K562 (cell line): ENCODE results near the gene BCAS1. TPM values are rescaled to one million over a fixed set of nuclear protein-coding genes. Genes with fewer than 3 reads are reported as not detected.

Experiments
- ATAC-seq: fragments of 200-7000 bp; cut with Tn5 transposase; 3 replicates; pipeline ENCODE4 v1.9.1; 2020; ENCODE audit warnings: moderate library complexity
- BruUV-seq: library from RNA; stranded (reverse); fragments of 400-500 nt; replicated peaks from 2 replicates; lab custom pipeline; 2021; lab: Mats Ljungman, UMichigan
- CTCF ChIA-PET: fragments of 300-600 bp; formaldehyde crosslinking; extraction: SDS; loops from one replicate; lab custom pipeline; 2021; ENCODE audit warnings: low intra/inter-chr PET ratio; lab: Yijun Ruan, JAX
- POLR2A ChIA-PET: fragments of 300-600, 350-650 bp; sonication (Branson Sonifier 250); formaldehyde crosslinking; extraction: SDS; loops from one replicate; lab custom pipeline; 2021; ENCODE audit warnings: antibody characterized with exemption, inconsistent platforms; lab: Yijun Ruan, JAX
- DNase-seq, 4 experiments: peaks; one replicate each; pipeline versions ENCODE4 v3.0.0 to v3.0.0-alpha.2; 2011 to 2018; ENCODE audit warnings: low spot score in 3 of 4, mixed read lengths in 3 of 4; ENCODE audit errors: extremely low read depth in 1 of 4
- FAIRE-seq: peaks from 2 replicates; lab custom pipeline; 2011; peaks lifted over from hg19 to GRCh38; lab: Jason Lieb, UNC
- H2AFZ ChIP-seq: 2 replicates; pipeline ENCODE4 v1.6.0; 2011; ENCODE audit warnings: low read depth, low read length, control low read depth, inconsistent platforms
- H3K27ac ChIP-seq: fragments of 200-600 bp; 3 replicates; pipeline ENCODE4 v1.8.0; 2011; ENCODE audit warnings: low read depth, mild to moderate bottlenecking, control low read depth, inconsistent platforms, low read length, moderate library complexity, mixed read lengths; ENCODE audit errors: extremely low read depth
- H3K27me3 ChIP-seq, 2 experiments: fragments of 300-600 bp in 1 of 2; 2 replicates in 1 of 2; 3 replicates in 1 of 2; pipeline versions ENCODE4 v1.6.0 to v1.8.0; 2011; ENCODE audit warnings: inconsistent platforms in 2 of 2, low read length in 2 of 2, mild to moderate bottlenecking in 1 of 2, mixed read lengths in 1 of 2, moderate library complexity in 1 of 2; ENCODE audit not compliant: control insufficient read depth in 2 of 2, insufficient read depth in 2 of 2
- H3K36me3 ChIP-seq: fragments of 300-600 bp; 3 replicates; pipeline ENCODE4 v1.8.0; 2011; ENCODE audit warnings: mild to moderate bottlenecking, low read length, inconsistent platforms; ENCODE audit not compliant: control insufficient read depth, insufficient read depth
- H3K4me1 ChIP-seq, 2 experiments: fragments of 200-600 bp in 1 of 2; replicated peaks in 1 of 2; 2 replicates in 1 of 2; 3 replicates in 1 of 2; pipeline versions ENCODE4 v1.5.1 to v1.8.0; 2011; ENCODE audit warnings: inconsistent platforms in 2 of 2, low read length in 2 of 2, mild to moderate bottlenecking in 1 of 2, mixed read lengths in 1 of 2, moderate library complexity in 1 of 2; ENCODE audit not compliant: control insufficient read depth in 2 of 2, insufficient read depth in 2 of 2
- H3K4me2 ChIP-seq: 2 replicates; pipeline ENCODE4 v1.6.1; 2011; ENCODE audit warnings: low read length, control low read depth, inconsistent platforms, mixed read lengths; ENCODE audit not compliant: insufficient read depth
- H3K4me3 ChIP-seq: fragments of 200-600 bp; sonication (generic), shearing (Covaris generic); 2 replicates; pipeline ENCODE4 v1.5.1; 2016; ENCODE audit warnings: control low read depth, inconsistent platforms
- H3K79me2 ChIP-seq: fragments of 200-600 bp; 3 replicates; pipeline ENCODE4 v1.8.0; 2011; ENCODE audit warnings: low read length, inconsistent platforms; ENCODE audit not compliant: control insufficient read depth, insufficient read depth
- H3K9ac ChIP-seq, 2 experiments: 2 replicates each; pipeline versions ENCODE4 v1.6.0 to v1.6.1; 2011; ENCODE audit warnings: low read depth in 2 of 2, low read length in 2 of 2, control low read depth in 1 of 2, inconsistent platforms in 1 of 2, mild to moderate bottlenecking in 1 of 2, mixed read lengths in 1 of 2; ENCODE audit not compliant: insufficient read depth in 1 of 2
- H3K9me1 ChIP-seq: one replicate; pipeline ENCODE4 v1.6.0; 2011; ENCODE audit warnings: inconsistent platforms, mild to moderate bottlenecking, low read length, moderate library complexity; ENCODE audit not compliant: control insufficient read depth, insufficient read depth
- H3K9me3 ChIP-seq: replicated peaks from 2 replicates; pipeline ENCODE4 v1.5.1; 2011; ENCODE audit warnings: low read depth, low read length, inconsistent platforms; ENCODE audit not compliant: control insufficient read depth, insufficient read depth
- H4K20me1 ChIP-seq: replicated peaks from 2 replicates; pipeline ENCODE4 v1.6.1; 2011; ENCODE audit warnings: low read length, inconsistent platforms, mixed read lengths; ENCODE audit not compliant: control insufficient read depth, insufficient read depth
- BCLAF1 ChIP-seq, 2 experiments: fragments of 450-650 bp in 1 of 2; IDR thresholded peaks; 2 replicates each; pipeline ENCODE4 v1.6.1; 2011 to 2017; ENCODE audit warnings: low read depth in 2 of 2, antibody characterized with exemption in 1 of 2, borderline replicate concordance in 1 of 2, low read length in 1 of 2, mild to moderate bottlenecking in 1 of 2, mixed read lengths in 1 of 2; ENCODE audit not compliant: control insufficient read depth in 1 of 2
- RB1 ChIP-seq: fragments of 450-650 bp; IDR thresholded peaks from 2 replicates; pipeline ENCODE4 v1.6.1; 2017; ENCODE audit warnings: low read depth, mild to moderate bottlenecking
- ZBTB11 ChIP-seq, 3 experiments: fragments of 200-800 bp in 1 of 3; fragments of 250-450 bp in 1 of 3; fragments of 450-650 bp in 1 of 3; sonication (Bioruptor Pico) in 1 of 3; sonication (Bioruptor generic) in 1 of 3; formaldehyde crosslinking in 1 of 3; IDR thresholded peaks; 2 replicates each; pipeline versions ENCODE4 v1.6.1 to v1.8.0; 2016 to 2022; ENCODE audit warnings: mild to moderate bottlenecking in 2 of 3, missing genetic modification characterization in 2 of 3, missing compliant biosample characterization in 1 of 3, moderate library complexity in 1 of 3
- ZNF316 ChIP-seq: fragments of 450-650 bp; IDR thresholded peaks from 2 replicates; pipeline ENCODE4 v1.6.1; 2016
- WGBS: fragments of 100-300 bp; shearing (Covaris generic); methylation state at CpG from one replicate; pipeline ENCODE4 v1.1.6; 2016; ENCODE audit warnings: low coverage, mixed read lengths; ENCODE audit not compliant: insufficient coverage; ENCODE audit errors: missing lambda C conversion rate; 5-methylcytosine and 5-hydroxymethylcytosine counted together
- in situ Hi-C: fragments of 300-500 bp; cut with MboI; formaldehyde crosslinking; loops from 4 replicates; pipeline ENCODE4 v1.15.0; 2018; ENCODE audit warnings: inconsistent platforms, mixed read lengths
- intact Hi-C: fragments of 100-400 bp; cut with micrococcal nuclease; formaldehyde crosslinking; loops from 2 replicates; pipeline ENCODE4 v1.14.2; 2022
- polyA plus RNA-seq, 8 experiments: library from polyadenylated mRNA; depleted of rRNA in 4 of 8; stranded (reverse) in 5 of 8; unstranded in 3 of 8; fragments of >200 nt; fragmentation: Nextera tagmentation in 2 of 8; fragmentation: Illumina TruSeq in 1 of 8; extraction: Ambion mirVana in 2 of 8; extraction: Trizol in 1 of 8; gene quantifications; 2 replicates each; pipeline versions ENCODE4 v1.2.1 to v1.2.3, GENCODE V29; 2011 to 2014; ENCODE audit warnings: inconsistent platforms in 1 of 8, missing spikeins in 1 of 8
- total RNA-seq, 7 experiments: library from RNA; depleted of rRNA in 6 of 7; stranded (reverse); fragments of >200 nt in 6 of 7; fragmentation: Illumina TruSeq in 2 of 7; extraction: Trizol in 2 of 7; gene quantifications; 2 replicates each; pipeline versions ENCODE4 v1.2.1 to v1.2.3, GENCODE V29; 2011 to 2021; ENCODE audit warnings: low replicate concordance in 1 of 7

The BCAS1 gene
- total and polyA plus RNA-seq, 9 of the 15 experiments (the other 6 are each of a cell fraction or from before 2014, with no cell fraction given), result 0.18 to 2.3 (median 0.93) TPM

GRCh38 chr20:53923566-53924369 is 146.6 kb downstream of the BCAS1 start:
- FAIRE-seq, result no peak
- Histone ChIP-seq H3K27ac (no peak overlapping the region), H3K4me2 (no peak overlapping the region), H3K36me3 (no peaks in the 10 kb centered on the region), H3K9me3 (no peaks in the 10 kb centered on the region), H3K79me2 (no peaks in the 10 kb centered on the region), H3K27me3 (no peaks in the 10 kb centered on the region), H3K4me3 (no peak overlapping the region), H4K20me1 (no peaks in the 10 kb centered on the region), H3K9ac (no peak overlapping the region), H3K9me1 (no peaks in the 10 kb centered on the region), H2AFZ (peak overlapping the region; percentile 25; the same call in 1 of the 2 replicates), H3K4me1 (no peaks in the 10 kb centered on the region; a peak in 3 of 5 replicates)
- POLR2A ChIA-PET, result interaction anchor here (0.6 to 0.8 kb wide), 2 partner anchors 281 to 329 kb away, joined by 3 read pairs; no protein-coding TSS in a partner anchor
- no TSS peak for BruUV-seq
- DNase-seq, result no peak
- ATAC-seq, result no peak; the same call in 2 of the 3 replicates
- in situ Hi-C loops (no loop called here), intact Hi-C loops (no loop called here)
- CTCF ChIA-PET, result no interaction called here
- 0 out of 4 replicates have a peak, but pooled peaks of 1 of the 2 experiments have one; percentile 49 for TF ChIP-seq BCLAF1 (IDR thresholded peaks at IDR 0.05; ENCODE audit: borderline replicate concordance in 1 of 2, control insufficient read depth in 1 of 2, low read depth in 2 of 2, low read length in 1 of 2)
- TF ChIP-seq RB1, result no peak
- peak in 1 of 3 experiments; percentile 86; a peak in 2 of 6 replicates for TF ChIP-seq ZBTB11 (CRISPR knock-in tag; IDR thresholded peaks at IDR 0.05)
- TF ChIP-seq ZNF316, result 0 out of 2 replicates have a peak, but pooled peaks have one; percentile 16
- 76% methylated on average over 7 of the region's 7 CpGs for WGBS
